ENCODE measurements around the gene DEK.
A peak's percentile ranks its signal among the peaks of the same experiment; 100 is the strongest.

DEK gene

DNA sequence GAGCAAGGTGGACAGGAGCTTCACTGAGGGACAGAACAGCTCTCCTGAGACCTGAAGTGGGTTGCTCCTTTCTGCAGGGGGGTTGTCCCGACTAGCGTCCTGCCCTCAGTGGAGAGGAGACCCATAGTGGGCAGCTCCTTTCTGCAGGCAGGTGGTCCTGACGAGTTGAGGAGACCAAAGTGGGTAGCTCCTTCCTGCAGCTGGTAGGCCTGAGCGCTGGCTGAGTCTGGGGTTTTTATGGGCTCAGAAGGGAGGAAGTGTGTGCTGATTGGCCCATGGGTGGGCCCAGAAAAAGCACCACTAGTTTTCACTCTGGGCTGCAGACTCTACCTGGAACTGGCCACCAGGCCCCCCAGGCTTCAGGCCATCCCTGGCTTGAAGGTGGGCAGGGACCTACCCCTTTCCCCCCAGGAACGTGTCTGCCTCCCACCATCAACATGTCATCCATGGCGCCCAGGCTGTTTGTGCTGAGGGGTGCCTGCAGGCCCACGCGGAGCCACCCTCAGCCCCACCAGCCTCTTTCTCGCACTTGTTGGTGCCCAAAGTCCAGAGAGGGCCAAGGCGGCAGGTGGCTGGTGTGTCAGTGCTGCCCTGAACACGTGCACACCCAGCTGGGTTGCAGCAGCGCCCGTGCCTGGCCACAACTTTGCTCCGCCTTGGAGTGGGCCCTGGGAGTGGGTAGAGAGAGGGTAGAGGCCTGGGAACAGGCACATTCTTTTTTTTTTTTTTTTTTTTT, 1.6 kb upstream of the DEK start:
- no peak for DNase-seq

DNA sequence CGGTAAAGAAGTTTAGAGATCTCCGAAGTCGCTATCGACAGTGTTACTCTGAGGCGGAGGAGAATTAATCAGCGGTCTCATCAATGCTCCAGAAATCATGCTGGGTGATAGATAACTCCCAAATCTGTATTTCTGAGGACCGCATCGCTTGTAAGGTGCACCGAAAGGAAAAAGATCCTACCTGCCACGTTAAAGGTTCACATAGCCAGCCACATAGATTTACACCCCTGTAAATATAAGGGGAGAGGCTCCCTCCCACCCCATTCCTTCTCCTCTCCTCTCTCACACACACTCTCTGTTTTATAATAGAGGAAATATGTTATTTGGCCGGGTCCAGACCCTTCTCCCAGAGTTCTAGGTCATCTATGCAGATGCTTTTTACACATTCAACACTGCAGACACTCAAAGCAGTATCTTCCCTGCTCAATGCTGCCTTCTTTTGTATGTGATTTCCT, 620 bp upstream of the DEK start:
- DNase-seq, result no peak

DNA sequence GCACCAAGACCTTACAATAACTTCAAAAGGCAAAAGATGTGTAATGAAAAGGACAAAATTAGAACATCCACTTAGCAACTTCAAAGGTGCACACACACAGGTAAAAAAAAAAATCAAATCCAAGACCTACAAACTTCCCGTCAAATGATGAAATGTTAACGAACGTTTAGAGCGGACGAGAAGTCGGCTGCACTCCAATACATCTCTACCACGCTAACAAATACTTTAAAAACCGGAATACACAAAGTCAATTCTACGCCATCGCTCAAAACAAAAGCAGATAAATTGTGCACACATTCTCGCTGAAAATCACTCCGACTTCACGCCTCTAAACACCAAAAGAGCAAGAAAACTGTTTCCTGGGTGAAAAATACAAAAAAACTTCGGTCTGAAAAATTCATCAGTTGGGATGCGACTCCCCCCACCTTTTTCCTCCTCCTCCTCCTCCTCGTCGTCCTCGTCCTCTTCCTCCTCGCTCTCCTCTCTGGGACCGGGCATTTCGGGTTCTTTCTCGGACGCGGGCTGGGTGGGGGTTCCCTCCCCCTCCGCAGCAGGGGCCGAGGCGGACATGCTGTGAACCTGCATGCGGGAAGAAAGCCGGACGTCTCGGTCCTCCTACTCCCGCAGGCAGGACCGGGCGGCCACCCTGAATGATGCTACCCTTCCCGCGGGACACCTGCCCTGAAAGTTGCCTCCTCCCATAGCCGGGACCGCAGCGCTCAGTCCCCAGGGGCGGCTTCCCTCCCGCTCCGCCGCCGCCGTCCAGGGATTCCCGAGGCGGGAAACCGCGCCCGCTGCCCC, 712 bp downstream of the DEK start:
- DNase-seq, result peak; percentile 46

DNA sequence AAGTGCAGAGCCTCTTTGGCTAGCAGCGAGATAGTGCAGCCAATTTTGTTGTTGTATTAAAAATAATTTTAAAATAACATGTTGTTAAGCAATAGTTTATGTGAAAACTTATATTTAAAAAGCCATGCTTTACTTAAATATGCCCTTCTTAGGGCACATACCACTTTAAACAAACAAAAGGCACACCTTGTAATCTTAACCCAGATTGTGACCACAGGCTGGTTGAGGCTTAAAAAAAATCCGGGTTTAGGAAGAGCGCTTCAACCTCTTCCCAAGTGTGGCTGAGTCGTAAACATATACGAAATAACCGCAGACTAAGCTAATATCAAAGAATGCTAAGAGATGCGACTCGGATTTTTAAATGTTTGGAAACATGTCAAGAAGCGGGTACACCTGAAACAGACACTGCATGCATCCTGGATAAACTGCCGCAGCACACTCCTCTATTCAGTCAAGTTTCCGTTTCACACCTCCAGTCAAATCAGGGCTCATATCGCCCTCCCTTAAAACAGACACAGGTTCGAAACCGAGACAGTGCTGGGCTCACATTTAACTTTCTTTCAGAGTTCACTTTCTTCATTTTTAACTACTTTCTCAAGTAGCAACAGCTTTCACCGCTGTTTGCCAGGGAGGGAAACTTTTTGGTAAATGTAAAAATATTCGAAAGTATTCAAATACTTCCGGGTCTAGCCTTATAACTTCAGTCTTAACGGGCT, 1.5 kb downstream of the DEK start:
- DNase-seq, result no peak

DNA sequence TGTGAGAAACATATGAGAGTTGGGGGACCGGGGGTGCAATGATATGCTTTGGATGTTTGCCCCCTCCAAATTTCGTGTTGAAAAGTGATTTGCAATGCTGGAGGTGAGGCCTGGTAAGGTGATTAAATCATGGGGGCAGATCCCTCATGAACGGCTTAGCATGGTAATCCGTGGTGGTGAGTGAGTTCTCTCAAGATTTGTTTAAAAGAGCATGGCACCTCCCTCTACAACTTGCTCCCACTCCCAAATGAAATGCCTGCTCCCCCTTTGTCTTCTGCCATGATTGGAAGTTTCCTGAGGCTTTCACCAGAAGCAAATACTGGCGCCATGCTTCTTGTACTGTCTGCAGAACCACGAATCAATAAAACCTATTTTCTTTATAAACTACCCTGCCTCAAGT, 2.5 kb downstream of the DEK start:
- no peak for DNase-seq

DNA sequence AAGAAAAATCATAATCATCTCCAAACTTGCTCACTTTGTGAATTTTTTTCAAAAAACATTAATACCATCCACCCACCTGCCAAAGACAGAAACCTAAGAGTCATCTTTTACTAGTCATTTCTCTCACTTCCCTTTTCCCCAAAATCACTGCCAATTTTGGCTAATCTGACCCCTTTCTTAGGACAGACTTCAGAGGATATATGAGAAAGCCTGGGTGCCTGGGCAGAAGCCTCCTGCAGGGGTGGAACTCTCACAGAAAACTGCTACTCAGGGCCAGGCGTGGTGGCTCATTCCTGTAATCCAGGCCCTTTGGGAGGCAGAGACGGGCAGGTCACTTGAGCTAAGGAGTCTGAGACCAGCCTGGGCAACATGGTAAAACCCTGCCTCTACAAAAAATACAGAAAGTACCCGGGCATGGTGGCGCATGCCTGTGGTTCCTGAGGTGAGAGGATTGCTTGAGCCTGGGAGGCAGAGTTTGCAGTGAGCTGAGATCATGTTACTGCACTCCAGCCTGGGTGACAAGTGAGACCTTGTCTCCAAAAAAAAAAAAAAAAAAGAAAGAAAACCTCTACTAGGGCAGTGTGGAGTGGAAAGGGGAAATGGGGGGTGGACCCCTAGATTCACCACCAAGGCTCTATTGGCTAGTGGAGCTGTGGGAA, 3.8 kb downstream of the DEK start:
- DNase-seq, result no peak

DNA sequence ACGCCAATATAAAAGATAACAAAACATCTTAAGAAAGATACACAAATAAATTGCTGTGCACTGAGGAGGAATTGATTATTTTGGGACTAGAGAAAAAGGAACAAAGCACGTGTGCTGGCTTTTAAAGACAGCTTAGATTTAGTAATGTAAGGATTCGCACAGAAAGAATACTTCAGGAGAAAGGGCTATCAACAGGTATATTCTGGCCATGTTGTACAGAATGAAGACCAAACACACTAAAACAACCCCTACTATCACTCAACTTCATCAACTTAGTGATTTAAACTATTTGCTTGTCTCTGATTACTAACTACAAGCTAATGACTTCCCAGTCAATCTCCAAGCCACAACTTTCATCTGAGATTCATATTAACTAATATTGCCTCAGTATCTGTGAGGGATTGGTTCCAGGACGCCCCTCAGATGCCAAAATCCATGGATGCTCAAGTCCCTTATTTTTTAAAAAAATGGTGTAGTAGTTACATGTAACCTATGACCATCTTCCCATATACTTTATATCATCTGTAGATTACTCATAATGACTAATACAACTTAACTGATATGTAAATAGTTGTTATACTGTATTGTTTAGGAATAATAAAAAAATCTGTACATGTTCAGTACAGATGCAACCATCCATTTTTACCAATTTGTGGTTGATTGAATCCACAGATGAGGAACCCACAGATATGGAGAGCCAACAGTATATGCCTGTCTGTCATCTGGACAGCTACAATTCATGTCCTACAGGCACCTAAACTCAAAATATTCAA, 4.5 kb downstream of the DEK start:
- DNase-seq, result no peak

DNA sequence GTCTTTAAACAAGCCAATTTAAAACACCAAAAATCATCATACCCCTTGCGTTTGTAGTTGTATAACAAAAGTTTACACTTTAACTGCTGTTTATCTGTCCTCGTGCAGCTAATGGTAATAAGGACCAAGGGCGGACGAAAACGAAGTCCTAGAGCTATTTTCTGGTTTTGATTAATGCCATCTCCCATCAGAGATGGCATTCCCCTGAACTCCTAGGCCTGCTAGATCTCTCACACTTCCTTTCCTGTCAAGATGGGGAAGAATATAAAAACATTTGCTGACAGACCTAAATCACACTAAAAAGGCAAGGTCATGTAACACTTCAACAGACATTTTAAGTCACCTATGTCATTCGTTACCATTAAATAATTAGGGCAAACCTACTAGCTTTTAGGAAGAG, 9.5 kb downstream of the DEK start:
- DNase-seq, result no peak

DNA sequence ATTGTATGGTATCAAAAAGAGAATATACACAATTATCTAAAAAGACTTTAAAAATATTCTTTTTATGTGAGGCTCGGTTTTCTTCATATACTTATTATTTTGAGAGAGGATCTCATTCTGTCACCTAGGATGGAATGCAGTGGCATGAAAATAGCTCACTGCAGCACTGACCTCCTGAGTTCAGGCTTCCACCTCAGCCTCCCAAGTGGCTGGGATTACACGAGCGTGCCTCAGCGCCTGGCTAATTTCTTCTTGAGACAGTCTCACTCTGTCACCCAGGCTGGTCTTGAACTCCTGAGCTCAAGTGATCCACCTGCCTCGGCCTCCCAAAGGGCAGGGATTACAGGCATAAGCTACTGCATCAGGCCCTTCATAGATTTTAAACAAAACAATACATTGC, 10.7 kb downstream of the DEK start:
- no peak for DNase-seq

DNA sequence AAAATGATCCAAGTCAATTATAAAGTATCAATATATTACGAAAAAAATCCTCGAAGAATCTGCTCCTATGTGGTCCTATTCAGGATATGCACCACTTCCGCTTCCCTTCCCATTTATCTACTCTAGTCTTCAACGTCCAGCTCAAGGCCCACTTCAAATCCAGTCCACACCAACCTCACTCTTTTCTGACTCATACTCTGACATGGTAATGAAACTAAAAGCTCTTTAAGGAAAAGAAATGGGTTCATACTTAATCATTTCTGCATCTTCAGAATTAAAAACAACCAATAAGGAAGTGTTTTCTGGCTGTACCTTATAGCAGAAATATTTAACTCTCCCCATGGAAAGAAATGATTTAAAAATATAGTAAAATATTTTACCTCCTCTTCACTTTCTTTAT, 15.1 kb downstream of the DEK start:
- no peak for DNase-seq

DNA sequence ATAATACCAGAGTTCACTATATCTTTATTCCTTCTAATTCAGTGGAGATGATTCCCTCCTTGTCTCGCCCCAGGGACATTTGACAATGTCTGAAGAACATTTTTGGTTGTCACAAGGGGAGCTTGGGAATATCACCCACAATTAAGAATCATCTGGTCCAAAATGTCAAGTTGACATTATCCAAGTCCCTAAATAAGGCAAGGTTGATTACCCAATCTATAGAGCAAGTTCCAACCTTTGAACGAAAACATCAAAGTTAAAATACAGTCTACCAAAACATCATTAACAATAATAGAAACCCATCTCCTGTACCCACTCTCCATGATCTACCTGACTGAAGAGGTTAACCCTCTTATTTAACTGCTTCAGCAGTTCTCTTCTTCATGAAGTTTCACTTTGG, 15.6 kb downstream of the DEK start:
- no peak for DNase-seq

DNA sequence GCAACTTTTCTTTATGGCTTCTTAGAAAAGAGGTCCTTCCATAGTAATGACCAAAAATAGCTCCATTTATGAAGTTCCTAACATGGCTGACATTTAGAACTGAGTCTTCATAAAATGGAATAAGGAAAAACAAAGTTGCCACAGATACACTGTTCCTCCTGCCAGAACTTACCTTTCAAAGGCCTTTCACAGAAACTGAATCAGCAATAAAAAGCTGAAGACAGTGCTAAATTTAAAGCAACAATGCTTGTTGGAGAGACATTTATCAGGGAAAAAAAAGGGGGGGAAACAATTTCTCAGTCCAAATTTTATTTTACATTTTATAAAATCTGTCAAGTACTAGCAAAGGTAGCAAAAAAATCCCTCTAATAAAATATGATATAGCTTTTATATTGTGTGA, 17.3 kb downstream of the DEK start:
- DNase-seq, result no peak

DNA sequence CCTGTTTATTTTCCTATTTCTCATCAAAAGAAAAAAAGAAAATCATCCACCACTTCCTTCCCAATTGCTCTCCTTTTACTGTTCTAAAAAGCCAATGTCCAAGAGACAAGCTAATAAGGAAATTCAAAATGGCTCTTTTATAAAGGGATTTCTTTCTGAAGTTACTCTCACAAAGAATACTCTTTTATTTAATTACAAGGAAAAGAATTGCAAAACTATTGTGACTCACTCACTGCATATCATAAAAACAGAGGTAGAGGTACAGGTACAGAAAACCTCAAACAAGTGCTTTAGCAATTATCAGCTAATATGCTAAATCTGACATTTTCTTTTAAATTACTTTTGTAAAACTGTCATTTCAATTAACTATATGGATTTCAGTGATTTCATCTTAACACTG, 18.1 kb downstream of the DEK start:
- no peak for DNase-seq

DNA sequence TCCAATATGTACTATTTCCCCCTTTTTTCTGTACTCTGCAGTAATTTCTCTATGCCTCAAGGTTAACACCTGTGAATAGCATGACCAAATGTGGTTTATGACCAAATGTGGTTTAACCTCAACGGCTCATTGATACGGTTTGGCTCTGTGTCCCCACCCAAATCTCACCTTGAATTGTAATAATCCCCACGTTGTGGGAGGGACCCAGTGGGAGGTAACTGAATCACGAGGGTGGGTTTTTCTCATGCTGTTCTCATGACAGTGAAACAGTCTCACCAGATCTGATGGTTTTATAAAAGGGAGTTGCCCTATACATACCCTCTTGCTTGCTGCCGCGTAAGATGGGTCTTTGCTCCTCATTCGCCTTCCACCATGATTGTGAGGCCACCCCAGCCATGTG, 18.7 kb downstream of the DEK start:
- DNase-seq, result no peak

DNA sequence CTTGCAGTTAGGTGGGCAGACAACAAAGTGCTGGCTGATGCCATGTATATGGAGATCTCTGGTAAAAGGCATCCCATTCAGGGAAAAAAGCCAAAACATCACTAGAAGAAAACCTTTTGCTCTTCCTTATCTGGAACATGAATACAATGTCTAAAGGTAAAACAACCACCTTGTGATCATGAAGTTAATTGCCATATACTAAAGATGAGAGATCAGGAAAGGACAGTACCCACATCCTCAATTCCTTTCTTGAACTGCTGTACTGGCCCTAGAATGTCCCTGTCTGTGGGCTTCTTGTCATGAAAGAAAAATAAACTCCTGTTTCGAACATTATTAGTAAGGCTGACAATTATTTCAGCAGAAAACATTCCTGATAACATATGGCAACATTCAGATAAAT, 19.3 kb downstream of the DEK start:
- DNase-seq, result no peak

DNA sequence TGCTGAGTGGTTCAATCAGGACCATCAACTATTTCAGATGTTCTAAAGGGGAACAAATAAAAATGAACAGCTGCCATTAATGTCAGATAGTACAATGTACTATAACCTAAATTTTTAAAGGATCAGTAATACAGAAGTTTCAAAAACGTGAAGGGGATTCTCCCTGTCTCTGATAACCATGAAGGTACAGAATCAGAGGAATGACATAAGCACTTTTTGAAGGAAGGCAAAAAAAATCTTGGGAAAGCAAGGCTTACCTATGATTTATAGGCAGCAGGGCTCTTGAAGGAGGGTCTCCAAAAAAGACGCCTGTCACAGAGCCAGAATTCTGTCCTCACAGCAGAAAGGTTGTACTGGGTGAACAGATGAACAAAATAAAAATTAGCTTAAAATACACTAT, 20.1 kb downstream of the DEK start:
- DNase-seq, result no peak

DNA sequence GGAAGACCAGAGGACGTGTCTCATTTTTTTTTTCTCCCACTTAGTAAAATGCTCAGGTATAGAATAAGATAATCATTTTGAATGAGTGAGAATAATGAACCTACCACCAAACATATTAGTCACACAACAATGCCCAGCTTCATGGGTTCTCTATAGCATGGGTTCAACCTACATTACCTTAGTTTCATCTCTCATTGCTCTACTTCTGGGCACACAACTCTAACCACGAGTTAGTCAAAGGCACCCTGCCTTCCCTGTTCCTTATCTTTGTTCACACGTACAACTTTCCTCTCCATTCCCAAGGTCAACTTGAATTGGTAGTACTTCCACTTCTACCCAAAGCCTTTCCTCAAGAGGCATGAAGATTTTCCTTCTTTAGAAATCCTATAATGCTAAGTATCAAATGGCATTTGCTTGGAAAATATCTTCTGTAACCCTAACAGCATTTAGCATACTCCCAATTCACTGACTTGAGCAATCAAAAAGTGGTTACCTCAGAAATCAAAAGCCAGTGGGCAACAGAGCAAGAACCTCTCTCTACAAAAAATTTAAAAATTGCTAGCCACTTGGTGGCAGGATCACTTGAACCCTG, 20.9 kb downstream of the DEK start:
- DNase-seq, result no peak

DNA sequence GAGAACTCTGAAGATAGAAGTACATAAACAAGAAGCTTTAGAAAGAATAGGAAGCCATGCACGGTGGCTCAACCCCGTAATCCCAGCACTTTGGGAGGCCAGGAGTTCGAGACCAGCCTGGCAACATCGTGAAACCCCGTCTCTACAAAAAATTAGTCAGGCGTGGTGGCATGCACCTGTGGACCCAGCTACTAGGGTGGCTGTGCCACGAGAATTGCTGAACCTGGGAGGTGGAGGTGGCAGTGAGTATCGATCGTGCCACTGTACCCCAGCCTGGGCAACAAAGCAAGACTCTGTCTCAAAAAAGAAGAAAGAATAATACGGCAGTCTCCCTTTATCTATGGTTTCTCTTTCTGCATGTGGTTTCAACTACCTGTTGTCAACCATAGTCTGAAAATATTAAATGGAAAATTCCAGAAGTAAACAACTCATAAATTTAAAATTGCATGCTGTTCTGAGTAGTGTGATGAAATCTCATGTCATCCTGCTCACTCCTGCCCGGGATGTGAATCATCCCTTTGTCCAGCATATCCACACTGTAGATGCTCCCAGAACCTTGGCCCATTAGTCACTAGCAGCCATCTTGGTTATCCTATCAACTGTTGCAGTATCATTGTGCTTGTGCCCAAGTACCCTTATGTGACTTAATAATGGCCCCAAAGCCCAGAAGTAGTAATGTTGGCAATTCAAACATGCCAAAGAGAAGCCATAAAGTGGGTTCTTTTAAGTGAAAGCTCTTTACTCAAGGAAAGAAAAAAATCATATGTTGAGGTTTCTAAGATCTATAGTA, 22.1 kb downstream of the DEK start:
- no peak for DNase-seq

DNA sequence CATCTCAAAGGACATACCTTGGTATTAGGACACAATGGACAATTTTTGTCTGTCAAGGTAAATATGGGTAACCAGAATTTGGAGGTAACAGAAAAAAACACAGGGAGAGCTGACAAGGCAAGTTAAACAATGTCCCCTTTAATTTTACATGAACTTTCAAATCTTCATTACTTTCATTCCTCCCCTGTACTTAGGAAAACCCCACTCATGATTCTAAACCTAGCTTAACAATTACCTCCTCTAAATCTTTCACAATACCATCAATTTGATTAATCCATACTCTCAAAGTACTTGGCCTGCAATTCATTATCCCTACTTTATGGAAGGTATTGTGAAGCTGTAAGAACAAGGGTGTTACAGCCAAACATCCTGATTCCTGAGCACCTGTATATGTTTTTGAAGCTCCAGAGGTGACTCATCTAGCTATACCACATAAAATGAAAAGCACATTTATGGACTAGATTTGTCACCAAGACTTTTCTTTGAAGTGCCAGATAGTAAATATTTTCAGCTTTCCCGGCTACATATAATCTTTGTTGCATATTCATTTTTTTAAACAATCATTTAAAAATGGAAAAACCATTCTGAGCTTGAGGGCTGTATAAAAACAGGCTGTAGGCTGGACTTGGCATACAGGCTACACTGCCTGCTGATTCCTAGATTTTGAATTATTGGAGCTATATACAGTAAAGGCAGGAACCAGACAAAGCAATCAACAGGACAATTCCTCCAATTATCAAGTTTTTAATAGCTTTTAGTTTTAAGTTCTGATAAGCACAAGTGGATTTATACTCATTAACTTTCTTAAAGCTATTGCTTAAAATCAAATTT, 22.9 kb downstream of the DEK start:
- DNase-seq, result no peak

DNA sequence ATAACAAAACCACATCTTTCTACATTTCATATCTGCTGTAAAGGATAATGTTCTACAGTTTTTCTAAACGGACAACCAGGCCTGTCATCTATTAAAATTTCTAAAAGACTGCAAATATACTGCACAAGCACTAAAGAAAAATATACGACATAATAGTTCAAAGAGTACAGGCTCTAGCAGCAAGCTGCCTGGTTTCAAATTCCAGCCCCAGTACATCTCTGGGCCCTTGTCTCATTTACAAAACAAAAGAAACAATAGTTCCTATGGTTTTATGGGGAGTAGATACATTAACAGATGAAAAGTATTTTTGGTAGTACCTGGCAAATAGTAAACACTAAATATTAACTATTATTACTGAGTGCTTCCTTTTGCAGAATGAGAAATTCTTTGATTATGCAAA, 24.1 kb downstream of the DEK start:
- no peak for DNase-seq

Data from NCI-H1436 (cell line).